ENCODE data around the gene FUOM.

DNA sequence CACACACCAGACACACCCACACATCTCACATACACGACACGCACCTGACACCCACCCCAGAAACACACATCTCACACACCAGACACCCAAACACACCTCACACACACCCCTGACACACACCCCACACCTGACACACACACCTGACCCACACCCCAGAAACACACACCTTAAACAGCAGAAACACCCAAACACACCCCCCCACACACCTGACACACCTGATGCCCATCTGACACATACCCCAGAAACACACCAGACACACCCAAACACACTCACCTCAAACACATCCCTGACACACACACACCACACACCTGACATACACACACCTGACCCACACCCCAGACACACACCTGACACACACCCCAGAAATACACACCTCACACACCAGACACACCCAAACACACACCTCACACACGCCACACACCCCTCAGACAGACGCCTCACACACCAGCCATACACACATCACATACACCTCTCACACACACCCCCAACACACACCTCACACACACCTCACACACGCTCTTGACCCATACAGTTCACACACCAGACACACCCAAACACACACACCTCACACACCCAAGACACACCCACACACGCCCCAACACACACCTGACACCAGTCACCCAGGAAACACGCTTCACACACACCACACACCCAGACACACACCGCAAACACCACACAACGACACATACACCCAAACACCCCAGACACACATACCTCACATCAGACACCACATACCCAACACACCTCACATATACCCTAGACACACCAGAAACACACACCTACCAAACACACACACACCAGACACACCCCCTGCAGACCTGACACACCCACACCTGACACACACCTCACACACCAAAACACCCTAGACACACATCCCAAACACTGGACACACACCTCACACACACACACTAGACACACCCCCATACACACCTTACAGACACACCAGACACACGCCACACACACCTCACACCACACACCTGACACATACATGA is 19.4 kb downstream of the FUOM start:
- TF ChIP-seq, protein P1, sequence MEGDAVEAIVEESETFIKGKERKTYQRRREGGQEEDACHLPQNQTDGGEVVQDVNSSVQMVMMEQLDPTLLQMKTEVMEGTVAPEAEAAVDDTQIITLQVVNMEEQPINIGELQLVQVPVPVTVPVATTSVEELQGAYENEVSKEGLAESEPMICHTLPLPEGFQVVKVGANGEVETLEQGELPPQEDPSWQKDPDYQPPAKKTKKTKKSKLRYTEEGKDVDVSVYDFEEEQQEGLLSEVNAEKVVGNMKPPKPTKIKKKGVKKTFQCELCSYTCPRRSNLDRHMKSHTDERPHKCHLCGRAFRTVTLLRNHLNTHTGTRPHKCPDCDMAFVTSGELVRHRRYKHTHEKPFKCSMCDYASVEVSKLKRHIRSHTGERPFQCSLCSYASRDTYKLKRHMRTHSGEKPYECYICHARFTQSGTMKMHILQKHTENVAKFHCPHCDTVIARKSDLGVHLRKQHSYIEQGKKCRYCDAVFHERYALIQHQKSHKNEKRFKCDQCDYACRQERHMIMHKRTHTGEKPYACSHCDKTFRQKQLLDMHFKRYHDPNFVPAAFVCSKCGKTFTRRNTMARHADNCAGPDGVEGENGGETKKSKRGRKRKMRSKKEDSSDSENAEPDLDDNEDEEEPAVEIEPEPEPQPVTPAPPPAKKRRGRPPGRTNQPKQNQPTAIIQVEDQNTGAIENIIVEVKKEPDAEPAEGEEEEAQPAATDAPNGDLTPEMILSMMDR (IDR thresholded peaks at IDR 0.05; ENCODE audit: extremely low read depth in 1 of 2, insufficient read depth in 1 of 2, low read depth in 1 of 2, low read length in 2 of 2): no peak
- TF ChIP-seq EZH2 (IDR thresholded peaks at IDR 0.05; ENCODE audit: borderline replicate concordance, low read depth, low read length, severe bottlenecking) (no peak), POLR2A (IDR thresholded peaks at IDR 0.05; ENCODE audit: low read depth, low read length) (no peak), GATA2 (IDR thresholded peaks at IDR 0.05; ENCODE audit: insufficient read depth, insufficient read length, low read depth, low read length) (no peak)

Measured in endothelial cell of umbilical vein (primary cell).